ENCODE results near the gene SEMA7A.

The SEMA7A gene

GRCh38 chr15:74394090-74394846 is 39.5 kb downstream of the SEMA7A start:
- ChIA-PET POLR2A (interaction anchor here (0.9 to 3.0 kb wide), 4 partner anchors 9 to 26 kb away, joined by 3 to 12 read pairs (median 4); no protein-coding TSS in a partner anchor), CTCF (interaction anchor here (0.8 to 32.0 kb wide), 8 partner anchors 9 to 880 kb away, joined by 3 to 1700 read pairs (median 5); partner anchors contain the start of gene SEMA7A)
- DNase-seq (ENCODE audit: low read depth, low spot score): no peak
- no peak for TF ChIP-seq CTCF (IDR thresholded peaks at IDR 0.05; ENCODE audit: insufficient read depth, low read length, missing control alignments)
- H3K4me3 ChIP-seq (ENCODE audit: low read depth, low read length): no peak overlapping the region

GRCh38 chr15:74393423-74393822 is 40.3 kb downstream of the SEMA7A start:
- ChIA-PET CTCF (interaction anchor here (0.9 to 32.0 kb wide), 5 partner anchors 9 to 43 kb away, joined by 3 to 1700 read pairs (median 7); partner anchors contain the start of gene SEMA7A), POLR2A (no interaction called here)
- TF ChIP-seq CTCF (IDR thresholded peaks at IDR 0.05; ENCODE audit: insufficient read depth, low read length, missing control alignments): no peak
- no peak overlapping the region for H3K4me3 ChIP-seq (ENCODE audit: low read depth, low read length)
- DNase-seq (ENCODE audit: low read depth, low spot score): no peak

- POLR2A ChIA-PET: no interaction called here
- no peak overlapping the region for H3K4me3 ChIP-seq (ENCODE audit: low read depth, low read length)
- TF ChIP-seq CTCF (IDR thresholded peaks at IDR 0.05; ENCODE audit: insufficient read depth, low read length, missing control alignments): no peak
- CTCF ChIA-PET: interaction anchor here (1.5 to 32.0 kb wide), 3 partner anchors 8 to 44 kb away, joined by 7 to 1700 read pairs (median 22); partner anchors contain the start of gene SEMA7A
- DNase-seq (ENCODE audit: low read depth, low spot score): no peak
Observed at GRCh38 chr15:74392902-74393301, 40.9 kb downstream of the SEMA7A start.

GRCh38 chr15:74392451-74392830 is 41.3 kb downstream of the SEMA7A start:
- H3K4me3 ChIP-seq (ENCODE audit: low read depth, low read length): no peak overlapping the region
- ChIA-PET POLR2A (no interaction called here), CTCF (interaction anchor here (1.5 to 32.0 kb wide), 3 partner anchors 8 to 44 kb away, joined by 7 to 1700 read pairs (median 22); partner anchors contain the start of gene SEMA7A)

GRCh38 chr15:74391582-74392450 is 41.9 kb downstream of the SEMA7A start:
- no peak for DNase-seq (ENCODE audit: low read depth, low spot score)
- H3K4me3 ChIP-seq (ENCODE audit: low read depth, low read length): no peak overlapping the region
- POLR2A ChIA-PET: no interaction called here
- CTCF ChIA-PET: interaction anchor here (1.5 to 32.0 kb wide), 5 partner anchors 7 to 45 kb away, joined by 7 to 1700 read pairs (median 22); partner anchors contain the start of gene SEMA7A
- no peak for TF ChIP-seq CTCF (IDR thresholded peaks at IDR 0.05; ENCODE audit: insufficient read depth, low read length, missing control alignments)

More at GRCh38 chr15:74392451-74392830, 41.3 kb downstream of the SEMA7A start:
- TF ChIP-seq CTCF (IDR thresholded peaks at IDR 0.05; ENCODE audit: insufficient read depth, low read length, missing control alignments): no peak
- no peak for DNase-seq (ENCODE audit: low read depth, low spot score)
